Measurements from ENCODE around the gene LRRC75B.
"Not testable (repeated sequence)": the region's sequence is repeated elsewhere in the genome, so short reads cannot be mapped to it uniquely, and the experiment has no call there.

Gene LRRC75B

GRCh38 chr22:24602105-24602749 is 9.4 kb upstream of the LRRC75B start:
- DNase-seq (ENCODE audit: low read depth) = not testable (repeated sequence)

- no peak for DNase-seq (ENCODE audit: low read depth)
Measured at GRCh38 chr22:24601217-24602104, 8.6 kb upstream of the LRRC75B start.

- DNase-seq (ENCODE audit: low read depth) = not testable (repeated sequence)
Measured at GRCh38 chr22:24599958-24600715, 7.3 kb upstream of the LRRC75B start.

- DNase-seq (ENCODE audit: low read depth) = no peak
Measured at GRCh38 chr22:24599514-24599913, 6.6 kb upstream of the LRRC75B start.

- DNase-seq (ENCODE audit: low read depth) = not testable (repeated sequence)
Measured at GRCh38 chr22:24597076-24597475, 4.2 kb upstream of the LRRC75B start.

- no peak for DNase-seq (ENCODE audit: low read depth)
Measured at GRCh38 chr22:24595863-24596262, 3.0 kb upstream of the LRRC75B start.

- DNase-seq (ENCODE audit: low read depth) = no peak
Measured at GRCh38 chr22:24595228-24595627, 2.4 kb upstream of the LRRC75B start.

- no peak for DNase-seq (ENCODE audit: low read depth)
Measured at GRCh38 chr22:24594569-24595120, 1.8 kb upstream of the LRRC75B start.

- no peak for DNase-seq (ENCODE audit: low read depth)
Measured at GRCh38 chr22:24593836-24594568, 1.1 kb upstream of the LRRC75B start.

- not testable (repeated sequence) for DNase-seq (ENCODE audit: low read depth)
Measured at GRCh38 chr22:24593559-24593835, 624 bp upstream of the LRRC75B start.

GRCh38 chr22:24592058-24592850 is 619 bp downstream of the LRRC75B start:
- DNase-seq (ENCODE audit: low read depth) = no peak

GRCh38 chr22:24591286-24591830 is 1.5 kb downstream of the LRRC75B start:
- DNase-seq (ENCODE audit: low read depth) = no peak

- no peak for DNase-seq (ENCODE audit: low read depth)
Measured at GRCh38 chr22:24590596-24591173, 2.2 kb downstream of the LRRC75B start.

GRCh38 chr22:24589518-24590030 is 3.3 kb downstream of the LRRC75B start:
- DNase-seq (ENCODE audit: low read depth) = no peak

- DNase-seq (ENCODE audit: low read depth) = no peak
Measured at GRCh38 chr22:24588757-24589481, 4.0 kb downstream of the LRRC75B start.

- DNase-seq (ENCODE audit: low read depth) = no peak
Measured at GRCh38 chr22:24588381-24588756, 4.5 kb downstream of the LRRC75B start.

- no peak for DNase-seq (ENCODE audit: low read depth)
Measured at GRCh38 chr22:24587948-24588347, 4.9 kb downstream of the LRRC75B start.

- DNase-seq (ENCODE audit: low read depth) = no peak
Measured at GRCh38 chr22:24587251-24587650, 5.6 kb downstream of the LRRC75B start.

- no peak for DNase-seq (ENCODE audit: low read depth)
Measured at GRCh38 chr22:24585927-24586546, 6.8 kb downstream of the LRRC75B start.

Data from GM04503 (cell line).